Measurements from ENCODE around the gene COTL1. TPM values are rescaled to one million over a fixed set of nuclear protein-coding genes. Genes with fewer than 3 reads are reported as not detected.
A peak's percentile ranks its signal among the peaks of the same experiment; 100 is the strongest.

Gene COTL1
- total and polyA plus RNA-seq, 9 of the 15 experiments (the other 6 are each of a cell fraction or from before 2014, with no cell fraction given): 27.7 to 185 (median 72.5) TPM

- Histone ChIP-seq H3K79me2 (ENCODE audit: control insufficient read depth, insufficient read depth, low read length) (peaks cover 80% of the 10 kb centered on the region), H3K4me3 (no peak overlapping the region), H3K4me1 (replicated peaks in 1 of 2; ENCODE audit: control insufficient read depth in 2 of 2, insufficient read depth in 2 of 2, low read length in 2 of 2) (peaks cover 54 to 60% of the 10 kb centered on the region in 2 experiments), H4K20me1 (replicated peaks; ENCODE audit: control insufficient read depth, insufficient read depth, low read length) (no peaks in the 10 kb centered on the region), H3K27me3 (ENCODE audit: control insufficient read depth in 2 of 2, insufficient read depth in 2 of 2, low read length in 2 of 2) (no peaks in the 10 kb centered on the region), H3K9ac (ENCODE audit: insufficient read depth in 1 of 2, low read depth in 2 of 2, low read length in 2 of 2) (peak overlapping the region in 1 of 2 experiments; percentile 68; a peak in 1 of 4 replicates), H3K27ac (ENCODE audit: extremely low read depth, low read depth, low read length) (no peak overlapping the region), H3K9me3 (replicated peaks; ENCODE audit: control insufficient read depth, insufficient read depth, low read depth, low read length) (peaks cover 3% of the 10 kb centered on the region), H2AFZ (ENCODE audit: low read depth, low read length) (no peak overlapping the region), H3K9me1 (ENCODE audit: control insufficient read depth, insufficient read depth, low read length) (no peaks in the 10 kb centered on the region), H3K36me3 (ENCODE audit: control insufficient read depth, insufficient read depth, low read length) (peaks cover 18% of the 10 kb centered on the region; the same call in 2 of the 3 replicates), H3K4me2 (ENCODE audit: insufficient read depth, low read length) (no peak overlapping the region)
- in situ Hi-C loops (cut with MboI): no loop called here
- CTCF ChIA-PET (ENCODE audit: low intra/inter-chr PET ratio): no interaction called here
- FAIRE-seq: no peak
- WGBS (ENCODE audit: insufficient coverage, low coverage, missing lambda C conversion rate): 77% methylated on average over 6 of the region's 6 CpGs
- no peak for DNase-seq (ENCODE audit: extremely low read depth in 1 of 4, low spot score in 3 of 4)
- intact Hi-C loops (cut with micrococcal nuclease): no loop called here
- no peak for ATAC-seq
- TF ChIP-seq RAD51 (IDR thresholded peaks at IDR 0.05; ENCODE audit: borderline replicate concordance, low read depth): peak; percentile 33; the same call in 1 of the 2 replicates
- no peak for TF ChIP-seq ARID3B (CRISPR knock-in tag; IDR thresholded peaks at IDR 0.05; ENCODE audit: borderline replicate concordance)
- TF ChIP-seq MYNN (IDR thresholded peaks at IDR 0.05): no peak
- TF ChIP-seq MYNN (CRISPR knock-in tag; IDR thresholded peaks at IDR 0.05): no peak
- TF ChIP-seq ZNF79 (CRISPR knock-in tag; IDR thresholded peaks at IDR 0.05; ENCODE audit: low read depth): no peak
- no peak for TF ChIP-seq YBX1 (IDR thresholded peaks at IDR 0.05)
- TF ChIP-seq HMG20A (CRISPR knock-in tag; conservative IDR thresholded peaks at IDR 0.05): no peak
- peak; percentile 21 for TF ChIP-seq RBM25 (IDR thresholded peaks at IDR 0.05; ENCODE audit: low read depth, low read length, severe bottlenecking)
- TF ChIP-seq ZNF282 (CRISPR knock-in tag; IDR thresholded peaks at IDR 0.05): no peak
- TF ChIP-seq XRCC3 (IDR thresholded peaks at IDR 0.05): no peak
- no peak for TF ChIP-seq ARID2 (IDR thresholded peaks at IDR 0.05)
- peak; percentile 62 for TF ChIP-seq USF2 (CRISPR knock-in tag; IDR thresholded peaks at IDR 0.05)
- TF ChIP-seq ZNF639 (CRISPR knock-in tag; conservative IDR thresholded peaks at IDR 0.05 in 1 of 2, IDR thresholded peaks at IDR 0.05 in 1 of 2): no peak
- no peak for TF ChIP-seq PHB2 (IDR thresholded peaks at IDR 0.05; ENCODE audit: low read depth)
- peak; percentile 9; the same call in 1 of the 2 replicates for TF ChIP-seq TFE3 (CRISPR knock-in tag; IDR thresholded peaks at IDR 0.05)
- TF ChIP-seq USF1 (CRISPR knock-in tag; IDR thresholded peaks at IDR 0.05): peak; percentile 57
- POLR2A ChIA-PET: interaction anchor here (0.6 to 0.7 kb wide), 3 partner anchors 10 to 545 kb away, joined by 3 to 5 read pairs (median 3); no protein-coding TSS in a partner anchor
- BruUV-seq (replicated peaks): no TSS peak
Observed at GRCh38 chr16:84605339-84605848, 12.5 kb downstream of the COTL1 start.

All from K562 (cell line).